HepG2 (cell line): ENCODE results near the gene CDH22. TPM values are rescaled to one million over a fixed set of nuclear protein-coding genes. Genes with fewer than 3 reads are reported as not detected.

Source experiments
- ATAC-seq: fragments of 200-7000 bp; cut with Tn5 transposase; 3 replicates; pipeline ENCODE4 v1.9.1; 2020; ENCODE audit warnings: mild to moderate bottlenecking, moderate library complexity
- BruUV-seq: library from RNA; stranded (reverse); fragments of 400-500 nt; replicated peaks from 2 replicates; lab custom pipeline; 2021; lab: Mats Ljungman, UMichigan
- CTCF ChIA-PET: fragments of 300-600 bp; formaldehyde crosslinking; extraction: SDS; loops from one replicate; lab custom pipeline; 2021; ENCODE audit warnings: low total read pairs, inconsistent platforms, low intra/inter-chr PET ratio; lab: Yijun Ruan, JAX
- POLR2A ChIA-PET: fragments of 350-600 bp; sonication (Branson Sonifier 250); formaldehyde crosslinking; loops from one replicate; lab custom pipeline; 2020; ENCODE audit warnings: antibody characterized with exemption, inconsistent platforms; lab: Yijun Ruan, JAX
- DNase-seq: peaks from one replicate; pipeline ENCODE4 v3.0.0-alpha.2; 2015; ENCODE audit warnings: low spot score
- FAIRE-seq: peaks from 3 replicates; lab custom pipeline; 2011; peaks lifted over from hg19 to GRCh38; lab: Jason Lieb, UNC
- H2AFZ ChIP-seq: one replicate; pipeline ENCODE4 v1.6.1; 2011; ENCODE audit warnings: low read length, inconsistent platforms
- H3K27ac ChIP-seq: fragments of 300-600 bp; 3 replicates; pipeline ENCODE4 v1.8.0; 2011; ENCODE audit warnings: mixed run types, mild to moderate bottlenecking, mixed read lengths, low read length, inconsistent platforms; ENCODE audit not compliant: insufficient read depth; ENCODE audit errors: extremely low read length
- H3K27me3 ChIP-seq, 2 experiments: fragments of 200-600 bp in 1 of 2; 2 replicates in 1 of 2; 3 replicates in 1 of 2; pipeline versions ENCODE4 v1.6.0 to v1.8.0; 2011; ENCODE audit warnings: low read length in 2 of 2, mild to moderate bottlenecking in 2 of 2, moderate library complexity in 2 of 2, inconsistent platforms in 1 of 2; ENCODE audit not compliant: insufficient read depth in 2 of 2, control insufficient read depth in 1 of 2
- H3K36me3 ChIP-seq, 2 experiments: fragments of 200-600 bp in 1 of 2; replicated peaks in 1 of 2; 2 replicates in 1 of 2; 3 replicates in 1 of 2; pipeline versions ENCODE4 v1.5.1 to v1.8.0; 2011; ENCODE audit warnings: low read length in 2 of 2, inconsistent platforms in 1 of 2; ENCODE audit not compliant: insufficient read depth in 2 of 2, control insufficient read depth in 1 of 2
- H3K4me1 ChIP-seq: 2 replicates; pipeline ENCODE4 v1.5.1; 2012; ENCODE audit warnings: low read length, inconsistent platforms; ENCODE audit not compliant: insufficient read depth
- H3K4me2 ChIP-seq: 2 replicates; pipeline ENCODE4 v1.6.0; 2011; ENCODE audit warnings: low read depth, low read length, inconsistent platforms
- H3K4me3 ChIP-seq, 3 experiments: fragments of 200-600 bp in 1 of 3; sonication (generic), shearing (Covaris generic) in 1 of 3; replicated peaks in 1 of 3; 2 replicates each; pipeline ENCODE4 v1.5.1; 2011 to 2016; ENCODE audit warnings: low read length in 3 of 3, inconsistent platforms in 2 of 3, low read depth in 2 of 3, mild to moderate bottlenecking in 2 of 3, control low read depth in 1 of 3, mixed read lengths in 1 of 3; ENCODE audit not compliant: insufficient read depth in 1 of 3
- H3K79me2 ChIP-seq: one replicate; pipeline ENCODE4 v1.6.1; 2011; ENCODE audit warnings: low read length, inconsistent platforms; ENCODE audit not compliant: insufficient read depth
- H3K9ac ChIP-seq: 2 replicates; pipeline ENCODE4 v1.6.0; 2011; ENCODE audit warnings: mild to moderate bottlenecking, low read depth, low read length, inconsistent platforms; ENCODE audit not compliant: insufficient read depth
- H3K9me3 ChIP-seq: 2 replicates; pipeline ENCODE4 v1.5.1; 2012; ENCODE audit warnings: mild to moderate bottlenecking, low read length
- H4K20me1 ChIP-seq: 2 replicates; pipeline ENCODE4 v1.6.0; 2011; ENCODE audit warnings: inconsistent platforms, mild to moderate bottlenecking, low read length, moderate library complexity; ENCODE audit not compliant: insufficient read depth
- KLF16 ChIP-seq, 2 experiments: sonication (generic) in 1 of 2; formaldehyde crosslinking in 1 of 2; IDR thresholded peaks; 2 replicates each; pipeline versions ENCODE4 v1.6.1 to v1.8.0; 2016 to 2023; ENCODE audit warnings: missing genetic modification reagents in 2 of 2, missing compliant biosample characterization in 1 of 2
- MBD4 ChIP-seq: IDR thresholded peaks from 2 replicates; pipeline ENCODE4 v1.6.1; 2012; ENCODE audit warnings: low read length, inconsistent platforms, borderline replicate concordance
- PAF1 ChIP-seq: IDR thresholded peaks from 2 replicates; pipeline ENCODE4 v1.6.1; 2016; ENCODE audit warnings: missing genetic modification reagents, missing compliant biosample characterization
- PCBP2 ChIP-seq: fragments of 200-400 bp; formaldehyde crosslinking; optimal IDR thresholded peaks from 2 replicates; pipeline ENCODE3; 2018; ENCODE audit warnings: low read length, low read depth; ENCODE audit not compliant: poor library complexity, severe bottlenecking
- REL ChIP-seq: sonication (generic); formaldehyde crosslinking; conservative IDR thresholded peaks from 2 replicates; pipeline ENCODE4 v1.8.0; 2022; ENCODE audit warnings: mild to moderate bottlenecking, missing genetic modification reagents, moderate library complexity
- TRAFD1 ChIP-seq: sonication (generic); formaldehyde crosslinking; IDR thresholded peaks from 2 replicates; pipeline ENCODE4 v1.5.1; 2020; ENCODE audit warnings: missing genetic modification reagents, mild to moderate bottlenecking, borderline replicate concordance
- ZIK1 ChIP-seq: sonication (generic); formaldehyde crosslinking; IDR thresholded peaks from 2 replicates; pipeline ENCODE4 v1.5.0; 2020; ENCODE audit warnings: mild to moderate bottlenecking, low read depth, missing genetic modification reagents, borderline replicate concordance
- ZNF468 ChIP-seq: sonication (generic); formaldehyde crosslinking; IDR thresholded peaks from 2 replicates; pipeline ENCODE4 v1.8.0; 2022; ENCODE audit warnings: mild to moderate bottlenecking, moderate library complexity, missing genetic modification reagents
- WGBS: methylation state at CpG from one replicate; pipeline ENCODE4 v1.1.6; 2017; ENCODE audit warnings: low lambda C conversion rate; 5-methylcytosine and 5-hydroxymethylcytosine counted together
- in situ Hi-C: cut with HindIII; loops from 2 replicates; pipeline ENCODE4 v1.10.0; 2017; ENCODE audit warnings: low pct_unique_long_range_greater_than_20kb; ENCODE audit not compliant: extremely low pct_ligation_motif_present
- intact Hi-C: fragments of 100-400 bp; cut with micrococcal nuclease; formaldehyde crosslinking; loops from one replicate; pipeline ENCODE4 v1.10.0; 2022; ENCODE audit not compliant: unreplicated experiment
- polyA plus RNA-seq, 8 experiments: library from polyadenylated mRNA; depleted of rRNA in 3 of 8; stranded (reverse) in 7 of 8; unstranded in 1 of 8; fragments of >200 nt; fragmentation: Illumina TruSeq in 4 of 8; extraction: Trizol in 4 of 8; gene quantifications; 2 replicates each; pipeline versions ENCODE4 v1.2.1 to v1.2.3, GENCODE V29; 2011 to 2016; ENCODE audit warnings: low read depth in 4 of 8, missing spikeins in 1 of 8, mixed read lengths in 1 of 8; ENCODE audit not compliant: insufficient read depth in 1 of 8
- total RNA-seq, 5 experiments: library from RNA; depleted of rRNA; stranded (reverse); fragments of >200 nt; fragmentation: Illumina TruSeq; extraction: Trizol; gene quantifications; 2 replicates each; pipeline ENCODE4 v1.2.3, GENCODE V29; 2016; ENCODE audit warnings: low read depth in 1 of 5

Gene CDH22
- total and polyA plus RNA-seq, 2 of the 13 experiments (the other 11 are each of a cell fraction or from before 2014, with no cell fraction given), result not detected

GRCh38 chr20:46296526-46297250 lies 11.6 kb downstream of the CDH22 start:
- intact Hi-C loops (no loop called here), in situ Hi-C loops (no loop called here)
- ChIA-PET POLR2A (no interaction called here), CTCF (no interaction called here)
- no peak overlapping the region for H3K4me2 ChIP-seq
- peaks cover 12 to 53% of the 10 kb centered on the region in 2 experiments; a peak in 3 of 5 replicates for H3K27me3 ChIP-seq
- 5% methylated on average over 12 of the region's 12 CpGs for WGBS
- H2AFZ ChIP-seq, result no peak overlapping the region
- no peaks in the 10 kb centered on the region; the same call in 1 of the 2 replicates for H4K20me1 ChIP-seq
- no peaks in the 10 kb centered on the region for H3K4me1 ChIP-seq
- BruUV-seq, result no TSS peak
- DNase-seq (no peak), ATAC-seq (no peak), FAIRE-seq (no peak)
- no peaks in the 10 kb centered on the region for H3K79me2 ChIP-seq
- H3K4me3 ChIP-seq, result no peak overlapping the region
- no peaks in the 10 kb centered on the region for H3K9me3 ChIP-seq
- H3K27ac ChIP-seq, result no peak overlapping the region
- H3K9ac ChIP-seq, result no peak overlapping the region
- H3K36me3 ChIP-seq, result no peaks in the 10 kb centered on the region
- TF ChIP-seq ZNF468 (CRISPR knock-in tag), result no peak
- TF ChIP-seq PAF1 (CRISPR knock-in tag), result no peak
- TF ChIP-seq TRAFD1 (CRISPR knock-in tag), result no peak
- no peak for TF ChIP-seq PCBP2
- TF ChIP-seq ZIK1 (CRISPR knock-in tag), result no peak
- no peak for TF ChIP-seq KLF16 (CRISPR knock-in tag; IDR thresholded peaks at IDR 0.05)
- no peak for TF ChIP-seq MBD4
- TF ChIP-seq REL, result no peak
